Measurements from ENCODE around the gene TECPR2.

DNA sequence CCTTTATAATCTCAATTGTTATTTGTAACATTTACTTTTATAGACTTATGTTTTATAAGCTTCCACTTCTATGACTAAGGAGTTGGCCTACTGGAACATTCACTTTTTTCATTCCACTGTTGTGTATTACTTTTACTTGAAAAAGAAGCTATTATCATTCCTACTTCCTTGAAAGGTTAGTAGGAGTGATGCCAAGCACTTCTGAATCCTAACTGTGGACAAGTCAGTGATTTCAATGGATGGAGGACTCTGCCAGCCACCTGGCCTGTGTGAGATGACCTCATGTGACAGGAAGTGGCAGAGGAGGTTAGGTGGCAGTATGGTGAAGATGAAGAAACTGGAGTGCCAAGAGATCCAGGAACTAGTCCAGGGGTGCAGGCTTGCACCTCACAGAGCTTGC lies 46.0 kb downstream of the TECPR2 start:
- TF ChIP-seq SPI1 (IDR thresholded peaks at IDR 0.05; ENCODE audit: low read depth, low read length) (no peak), POLR2A (IDR thresholded peaks at IDR 0.05; ENCODE audit: low read depth, low read length) (no peak), TAF1 (IDR thresholded peaks at IDR 0.05; ENCODE audit: low read depth, low read length) (no peak), POLR2AphosphoS5 (IDR thresholded peaks at IDR 0.05; ENCODE audit: low read depth, low read length) (no peak)
